H1 (cell line): Measurements from ENCODE around the gene ELAPOR1. TPM values are rescaled to one million over a fixed set of nuclear protein-coding genes. Genes with fewer than 3 reads are reported as not detected.

Experiments
- CTCF ChIA-PET: fragments of 300-600 bp; sonication (Branson Sonifier 250); formaldehyde crosslinking; loops from one replicate; lab custom pipeline; 2021; ENCODE audit not compliant: partially characterized antibody; lab: Charles Lee
- POLR2A ChIA-PET: fragments of 300-600 bp; sonication (Branson Sonifier 250); formaldehyde crosslinking; loops from one replicate; lab custom pipeline; 2021; ENCODE audit warnings: inconsistent platforms; ENCODE audit not compliant: partially characterized antibody; lab: Charles Lee
- DNase-seq, 2 experiments: peaks; one replicate each; pipeline versions ENCODE4 v3.0.0 to v3.0.0-alpha.2; 2010 to 2022; ENCODE audit warnings: low spot score in 2 of 2, low read depth in 1 of 2, mixed read lengths in 1 of 2
- FAIRE-seq: peaks from 2 replicates; lab custom pipeline; 2011; peaks lifted over from hg19 to GRCh38; lab: Jason Lieb, UNC
- H2AFZ ChIP-seq: 2 replicates; pipeline ENCODE4 v1.8.1; 2012; ENCODE audit warnings: low read length, inconsistent platforms
- H2AK5ac ChIP-seq: 2 replicates; pipeline ENCODE4 v1.6.1; 2013; ENCODE audit warnings: low read depth, low read length
- H2BK120ac ChIP-seq: replicated peaks from 2 replicates; pipeline ENCODE3; 2013; ENCODE audit warnings: low read depth, low read length, inconsistent platforms
- H2BK12ac ChIP-seq: 2 replicates; pipeline ENCODE4 v1.6.1; 2013; ENCODE audit warnings: low read depth, low read length
- H2BK15ac ChIP-seq: 2 replicates; pipeline ENCODE4 v1.6.1; 2013; ENCODE audit warnings: low read length
- H2BK20ac ChIP-seq: 2 replicates; pipeline ENCODE4 v1.6.1; 2013; ENCODE audit warnings: low read length
- H2BK5ac ChIP-seq: 2 replicates; pipeline ENCODE4 v1.6.1; 2013; ENCODE audit warnings: low read depth, low read length
- H3K14ac ChIP-seq: 2 replicates; pipeline ENCODE4 v1.6.1; 2013; ENCODE audit warnings: inconsistent platforms; ENCODE audit not compliant: insufficient read length
- H3K18ac ChIP-seq: 2 replicates; pipeline ENCODE4 v1.6.1; 2013; ENCODE audit warnings: low read length; ENCODE audit errors: extremely low read depth
- H3K23ac ChIP-seq: 2 replicates; pipeline ENCODE4 v1.6.1; 2013; ENCODE audit warnings: inconsistent platforms; ENCODE audit not compliant: insufficient read length
- H3K23me2 ChIP-seq: 2 replicates; pipeline ENCODE4 v1.6.1; 2013; ENCODE audit warnings: low read depth, low read length
- H3K27ac ChIP-seq: 2 replicates; pipeline ENCODE4 v1.6.1; 2011; ENCODE audit warnings: low read depth, low read length, inconsistent platforms
- H3K27me3 ChIP-seq, 4 experiments: replicated peaks in 1 of 4; 1 replicate in 1 of 4; 2 replicates in 3 of 4; pipeline versions ENCODE4 v1.6.1 to v1.8.1; 2011 to 2013; ENCODE audit warnings: low read length in 3 of 4, mild to moderate bottlenecking in 3 of 4, inconsistent platforms in 2 of 4, mixed read lengths in 2 of 4, moderate library complexity in 1 of 4; ENCODE audit not compliant: control insufficient read depth in 3 of 4, insufficient read depth in 3 of 4; ENCODE audit errors: extremely low read depth in 1 of 4
- H3K36me3 ChIP-seq, 4 experiments: 2 replicates each; pipeline versions ENCODE4 v1.6.1 to v1.8.1; 2011 to 2013; ENCODE audit warnings: mild to moderate bottlenecking in 4 of 4, low read length in 3 of 4, moderate library complexity in 2 of 4, control low read depth in 1 of 4, inconsistent platforms in 1 of 4; ENCODE audit not compliant: insufficient read depth in 4 of 4, control insufficient read depth in 2 of 4
- H3K4ac ChIP-seq: replicated peaks from 2 replicates; pipeline ENCODE3; 2013; ENCODE audit warnings: low read length, low read depth, mixed read lengths, inconsistent platforms; ENCODE audit not compliant: insufficient read length
- H3K4me1 ChIP-seq, 4 experiments: replicated peaks in 1 of 4; 1 replicate in 1 of 4; 2 replicates in 3 of 4; pipeline versions ENCODE4 v1.6.1 to v1.8.1; 2011 to 2013; ENCODE audit warnings: low read length in 3 of 4, inconsistent platforms in 2 of 4, mixed read lengths in 1 of 4; ENCODE audit not compliant: insufficient read depth in 4 of 4, control insufficient read depth in 3 of 4
- H3K4me2 ChIP-seq, 2 experiments: 2 replicates each; pipeline versions ENCODE4 v1.6.1 to v1.8.1; 2011 to 2013; ENCODE audit warnings: low read depth in 2 of 2, low read length in 2 of 2, control low read depth in 1 of 2, inconsistent platforms in 1 of 2, mild to moderate bottlenecking in 1 of 2; ENCODE audit not compliant: insufficient read depth in 1 of 2
- H3K4me3 ChIP-seq, 4 experiments: fragments of 200-600, 300-600 bp in 1 of 4; sonication (generic), shearing (Covaris generic), sonication (Bioruptor Twin) in 1 of 4; 2 replicates each; pipeline versions ENCODE4 v1.5.1 to v1.8.1; 2011 to 2016; ENCODE audit warnings: low read length in 4 of 4, low read depth in 3 of 4, control low read depth in 2 of 4, inconsistent platforms in 2 of 4, mild to moderate bottlenecking in 2 of 4, mixed read lengths in 1 of 4, moderate library complexity in 1 of 4; ENCODE audit not compliant: insufficient read depth in 2 of 4; ENCODE audit errors: extremely low read depth in 1 of 4
- H3K56ac ChIP-seq: replicated peaks from 2 replicates; pipeline ENCODE3; 2013; ENCODE audit warnings: low read depth, mild to moderate bottlenecking, mixed read lengths, low read length, inconsistent platforms; ENCODE audit not compliant: insufficient read length
- H3K79me1 ChIP-seq: 2 replicates; pipeline ENCODE4 v1.6.1; 2013; ENCODE audit warnings: low read depth, low read length, control low read depth
- H3K79me2 ChIP-seq, 2 experiments: 2 replicates each; pipeline versions ENCODE4 v1.6.1 to v1.8.1; 2012 to 2013; ENCODE audit warnings: low read length in 2 of 2, mild to moderate bottlenecking in 2 of 2, inconsistent platforms in 1 of 2; ENCODE audit not compliant: insufficient read depth in 2 of 2, control insufficient read depth in 1 of 2
- H3K9ac ChIP-seq, 4 experiments: replicated peaks in 1 of 4; 1 replicate in 1 of 4; 2 replicates in 3 of 4; pipeline versions ENCODE4 v1.6.1 to v1.8.1; 2011 to 2013; ENCODE audit warnings: low read depth in 3 of 4, low read length in 3 of 4, control low read depth in 2 of 4, mild to moderate bottlenecking in 2 of 4, moderate library complexity in 2 of 4, inconsistent platforms in 1 of 4; ENCODE audit errors: extremely low read depth in 1 of 4
- H3K9me3 ChIP-seq, 2 experiments: 2 replicates each; pipeline versions ENCODE4 v1.6.1 to v1.8.1; 2012 to 2013; ENCODE audit warnings: mild to moderate bottlenecking in 2 of 2, moderate library complexity in 2 of 2, control low read depth in 1 of 2, inconsistent platforms in 1 of 2, low read depth in 1 of 2, low read length in 1 of 2, mixed read lengths in 1 of 2; ENCODE audit not compliant: insufficient read depth in 2 of 2
- H4K20me1 ChIP-seq, 2 experiments: replicated peaks in 1 of 2; 2 replicates each; pipeline versions ENCODE3 to v1.8.1; 2011 to 2013; ENCODE audit warnings: inconsistent platforms in 2 of 2, low read length in 2 of 2, mild to moderate bottlenecking in 1 of 2; ENCODE audit not compliant: insufficient read depth in 2 of 2, control insufficient read depth in 1 of 2
- H4K5ac ChIP-seq: 2 replicates; pipeline ENCODE4 v1.6.1; 2013; ENCODE audit warnings: low read length, low read depth, mixed read lengths, inconsistent platforms; ENCODE audit not compliant: insufficient read length
- H4K8ac ChIP-seq: 2 replicates; pipeline ENCODE4 v1.8.0; 2013; ENCODE audit warnings: mild to moderate bottlenecking, moderate library complexity, low read length, inconsistent platforms; ENCODE audit not compliant: insufficient read depth; ENCODE audit errors: extremely low read depth
- H4K91ac ChIP-seq: replicated peaks from 2 replicates; pipeline ENCODE3; 2013; ENCODE audit warnings: low read length, mixed read lengths, inconsistent platforms; ENCODE audit not compliant: insufficient read length
- CBX5 ChIP-seq: fragments of 300-800, 300-1000 bp; sonication (generic); IDR thresholded peaks from 2 replicates; pipeline ENCODE4 v1.7.1; 2016; ENCODE audit warnings: antibody characterized with exemption, low read length, low read depth
- CEBPB ChIP-seq: IDR thresholded peaks from 2 replicates; pipeline ENCODE4 v1.6.1; 2012; ENCODE audit warnings: low read depth, low read length
- CREB1 ChIP-seq: IDR thresholded peaks from 2 replicates; pipeline ENCODE4 v1.6.1; 2012; ENCODE audit warnings: inconsistent platforms
- EGR1 ChIP-seq: IDR thresholded peaks from 2 replicates; pipeline ENCODE4 v1.6.1; 2011; ENCODE audit warnings: low read depth, low read length, borderline replicate concordance
- EZH2 ChIP-seq: fragments of 200-600 bp; sonication (generic); IDR thresholded peaks from 2 replicates; pipeline ENCODE4 v1.7.1; 2012; ENCODE audit warnings: low read depth, mild to moderate bottlenecking, moderate library complexity, low read length, inconsistent platforms; ENCODE audit not compliant: severe bottlenecking
- FOSL1 ChIP-seq: IDR thresholded peaks from 2 replicates; pipeline ENCODE4 v1.6.1; 2011; ENCODE audit warnings: mild to moderate bottlenecking, low read depth, low read length, moderate library complexity; ENCODE audit not compliant: insufficient read depth
- HDAC6 ChIP-seq: IDR thresholded peaks from one replicate; pipeline ENCODE4 v1.7.1; 2012; ENCODE audit warnings: low read depth, mild to moderate bottlenecking, inconsistent platforms, low read length, moderate library complexity
- JUN ChIP-seq: IDR thresholded peaks from 2 replicates; pipeline ENCODE4 v1.6.1; 2011; ENCODE audit warnings: low read depth, mild to moderate bottlenecking, improper control_type of control experiment, low read length
- MAFK ChIP-seq: IDR thresholded peaks from 2 replicates; pipeline ENCODE4 v1.6.1; 2012; ENCODE audit warnings: low read depth, mild to moderate bottlenecking, improper control_type of control experiment, low read length
- MAX ChIP-seq: IDR thresholded peaks from 2 replicates; pipeline ENCODE4 v1.6.1; 2012; ENCODE audit warnings: inconsistent platforms
- NANOG ChIP-seq: IDR thresholded peaks from 2 replicates; pipeline ENCODE4 v1.6.1; 2011; ENCODE audit warnings: low read length, low read depth, mild to moderate bottlenecking, inconsistent platforms; ENCODE audit not compliant: insufficient read depth, poor library complexity, severe bottlenecking
- RFX5 ChIP-seq: IDR thresholded peaks from 2 replicates; pipeline ENCODE4 v1.6.1; 2011; ENCODE audit warnings: low read depth, low read length, improper control_type of control experiment, borderline replicate concordance
- SIX5 ChIP-seq: IDR thresholded peaks from 2 replicates; pipeline ENCODE4 v1.6.1; 2011; ENCODE audit warnings: mild to moderate bottlenecking, low read depth, low read length
- SP2 ChIP-seq: IDR thresholded peaks from 2 replicates; pipeline ENCODE4 v1.6.1; 2012; ENCODE audit warnings: mild to moderate bottlenecking, low read length, inconsistent platforms
- SRF ChIP-seq: IDR thresholded peaks from 2 replicates; pipeline ENCODE4 v1.6.1; 2011; ENCODE audit warnings: mild to moderate bottlenecking, low read depth, low read length, moderate library complexity
- WGBS, 2 experiments: shearing (Covaris generic) in 1 of 2; methylation state at CpG; one replicate each; pipeline versions ENCODE4 v1.1.6 to v1.1.7; 2013 to 2015; ENCODE audit warnings: low lambda C conversion rate in 2 of 2, mixed read lengths in 2 of 2, inconsistent platforms in 1 of 2, low coverage in 1 of 2, missing lambda C conversion rate in 1 of 2; ENCODE audit not compliant: insufficient replicate concordance in 2 of 2, insufficient coverage in 1 of 2, insufficient read length in 1 of 2; ENCODE audit errors: extremely low coverage in 1 of 2, missing lambda C conversion rate in 1 of 2; 5-methylcytosine and 5-hydroxymethylcytosine counted together
- polyA plus RNA-seq, 7 experiments: library from polyadenylated mRNA; depleted of rRNA in 3 of 7; stranded (reverse) in 5 of 7; unstranded in 2 of 7; fragments of >200 nt in 5 of 7; fragments of 200-250 nt in 2 of 7; gene quantifications; 1 replicate in 5 of 7; 2 replicates in 1 of 7; 4 replicates in 1 of 7; pipeline versions ENCODE4 v1.2.1 to v1.2.3, GENCODE V29; 2011 to 2013; ENCODE audit warnings: missing spikeins in 2 of 7, mixed read lengths in 2 of 7
- total RNA-seq: library from RNA; stranded (reverse); fragmentation: NEBNext Ultra II Directional; extraction: Animal tissue kit (Norgen Biotek cat#: 25700); gene quantifications from 2 replicates; pipeline ENCODE4 v1.2.1, GENCODE V29; 2021

ELAPOR1 gene
- total and polyA plus RNA-seq, 2 of the 8 experiments (the other 6 are each of a cell fraction or from before 2014, with no cell fraction given): 1.2 to 2.5 TPM

DNA sequence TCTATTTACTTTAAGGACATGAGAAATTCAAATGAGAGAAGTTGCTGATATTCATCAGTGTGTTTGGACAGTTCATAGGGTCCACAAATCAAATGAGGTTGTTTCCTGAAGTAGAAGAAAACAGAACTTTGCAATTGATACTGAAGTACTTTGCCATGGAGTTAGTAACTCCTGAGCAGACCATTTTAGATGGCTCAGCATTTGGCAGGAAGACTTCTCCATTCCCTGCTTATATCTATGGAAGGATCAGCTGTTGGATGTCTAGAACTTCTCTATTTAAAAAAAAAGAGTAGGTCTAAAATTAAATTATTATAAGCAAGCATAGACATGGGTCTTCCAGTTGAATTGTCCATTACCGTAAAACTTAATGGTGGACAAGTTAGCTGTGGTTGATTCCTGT, 18.3 kb upstream of the ELAPOR1 start:
- no peaks in the 10 kb centered on the region; a peak in 1 of 7 replicates for H3K4me1 ChIP-seq
- no peak overlapping the region for H2BK120ac ChIP-seq
- H2AFZ ChIP-seq: no peak overlapping the region
- no peaks in the 10 kb centered on the region; the same call in 1 of the 2 replicates for H3K23me2 ChIP-seq
- no peak overlapping the region for H3K23ac ChIP-seq
- TF ChIP-seq HDAC6 (no peak), JUN (no peak), CEBPB (no peak), FOSL1 (no peak), MAFK (no peak), SRF (no peak), RFX5 (no peak), MAX (no peak), NANOG (no peak), SP2 (no peak), CREB1 (no peak), EZH2 (no peak), CBX5 (no peak), EGR1 (no peak), SIX5 (no peak)
- no peaks in the 10 kb centered on the region for H3K79me1 ChIP-seq
- no peak overlapping the region for H3K4me3 ChIP-seq
- no peaks in the 10 kb centered on the region for H3K27me3 ChIP-seq
- no peak overlapping the region for H3K9ac ChIP-seq
- no peak overlapping the region for H2BK15ac ChIP-seq
- H4K8ac ChIP-seq: no peak overlapping the region
- H3K14ac ChIP-seq: no peak overlapping the region
- H3K27ac ChIP-seq: no peak overlapping the region
- CTCF ChIA-PET: interaction anchor here (1.1 kb wide), 1 partner anchor 17 kb away, joined by 3 read pairs; a partner anchor contains a TSS
- peaks cover 0 to 7% (median 2%) of the 10 kb centered on the region in 4 experiments; a peak in 3 of 8 replicates for H3K36me3 ChIP-seq
- H3K56ac ChIP-seq: no peak overlapping the region
- H2BK12ac ChIP-seq: no peak overlapping the region
- H3K9me3 ChIP-seq: no peaks in the 10 kb centered on the region
- 75% methylated on average over 1 of the region's 1 CpG; no CpG with 5 or more reads in 1 of the 2 experiments for WGBS, 2 experiments
- H3K4me2 ChIP-seq: no peak overlapping the region
- H2BK5ac ChIP-seq: no peak overlapping the region
- H4K91ac ChIP-seq: no peak overlapping the region
- no peak overlapping the region for H4K5ac ChIP-seq
- POLR2A ChIA-PET: interaction anchor here (0.5 kb wide), 1 partner anchor 51 kb away, joined by 3 read pairs; no protein-coding TSS in a partner anchor
- H3K79me2 ChIP-seq: peaks cover 0 to 22% of the 10 kb centered on the region in 2 experiments; a peak in 3 of 4 replicates
- H3K18ac ChIP-seq: no peak overlapping the region
- no peak overlapping the region for H3K4ac ChIP-seq
- FAIRE-seq (no peak), DNase-seq (no peak)
- peaks cover 0 to 2% of the 10 kb centered on the region in 2 experiments for H4K20me1 ChIP-seq
- H2AK5ac ChIP-seq: no peak overlapping the region
- no peak overlapping the region for H2BK20ac ChIP-seq
